Vagina (tissue), 2 donors: ENCODE data around the gene OSBPL8. TPM values are rescaled to one million over a fixed set of nuclear protein-coding genes. Genes with fewer than 3 reads are reported as not detected.

Source experiments
- DNase-seq, 2 donors: peaks; one replicate each; pipeline ENCODE4 v3.0.0-alpha.2; 2017; ENCODE audit errors: extremely low spot score in 2 of 2
- H3K27ac ChIP-seq: fragments of 200-600 bp; sonication (generic); one replicate; pipeline ENCODE4 v1.5.1; 2019
- H3K27me3 ChIP-seq: fragments of 200-600 bp; sonication (generic); one replicate; pipeline ENCODE4 v1.5.1; 2019
- H3K36me3 ChIP-seq, 2 donors: fragments of 200-600 bp; sonication (generic); one replicate each; pipeline ENCODE4 v1.5.1; 2017 to 2019
- H3K4me1 ChIP-seq: fragments of 200-600 bp; sonication (generic); one replicate; pipeline ENCODE4 v1.5.1; 2019
- H3K4me3 ChIP-seq, 2 donors: fragments of 200-600 bp; sonication (generic); 1 replicate in 1 of 2; 2 replicates in 1 of 2; pipeline ENCODE4 v1.5.1; 2016 to 2019
- H3K9me3 ChIP-seq: fragments of 200-600 bp; sonication (generic); one replicate; pipeline ENCODE4 v1.5.1; 2019
- POLR2A ChIP-seq, 2 donors: fragments of 450-650 bp; IDR thresholded peaks; one replicate each; pipeline ENCODE4 v1.6.1; 2017; ENCODE audit warnings: antibody characterized with exemption in 2 of 2, mild to moderate bottlenecking in 2 of 2, moderate library complexity in 2 of 2
- POLR2AphosphoS5 ChIP-seq, 2 donors: sonication (generic); formaldehyde crosslinking; IDR thresholded peaks; one replicate each; pipeline ENCODE4 v1.9.0; 2017; ENCODE audit warnings: antibody characterized with exemption in 2 of 2, mild to moderate bottlenecking in 2 of 2, low read depth in 1 of 2; ENCODE audit not compliant: insufficient read depth in 1 of 2
- intact Hi-C: fragments of 100-400 bp; cut with DNase I; formaldehyde crosslinking; loops from one replicate; pipeline ENCODE4 v1.15.1; 2023
- total RNA-seq: library from RNA; depleted of rRNA; stranded (reverse); fragments of >200 nt; gene quantifications from one replicate; pipeline ENCODE4 v1.2.3, GENCODE V29; 2016
- TF ChIP-seq, protein P1 (sequence below), 3 experiments: fragments of 450-650 bp in 2 of 3; fragments of 200-600 bp in 1 of 3; sonication (generic) in 1 of 3; IDR thresholded peaks; one replicate each; pipeline ENCODE4 v1.5.1; 2017 to 2019; ENCODE audit warnings: antibody characterized with exemption in 3 of 3, mild to moderate bottlenecking in 2 of 3, moderate library complexity in 2 of 3

OSBPL8 gene
- total RNA-seq, 1 donor from 2014 or later: 66.5 TPM

DNA sequence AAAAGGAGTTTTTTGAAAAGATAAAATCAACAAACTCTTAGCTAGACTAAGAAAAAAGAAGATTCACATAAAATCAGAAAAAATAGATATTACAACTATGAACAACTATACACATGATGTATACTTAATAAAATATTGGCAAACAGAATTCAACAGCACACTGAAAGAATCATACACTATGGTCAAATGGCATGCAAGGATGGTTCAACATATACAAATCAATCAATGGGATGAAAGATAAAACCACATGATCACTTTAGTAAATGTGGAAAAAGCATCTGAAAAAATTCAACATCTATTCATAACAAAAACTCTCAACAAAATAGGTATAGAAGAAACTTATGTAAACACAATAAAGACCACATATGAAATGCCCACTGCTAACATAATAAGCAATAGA lies 126.8 kb downstream of the OSBPL8 start:
- TF ChIP-seq POLR2AphosphoS5 (IDR thresholded peaks at IDR 0.05; ENCODE audit: insufficient read depth in 1 of 2, low read depth in 1 of 2) (no peak), POLR2A (IDR thresholded peaks at IDR 0.05) (no peak)
- TF ChIP-seq, protein P1, sequence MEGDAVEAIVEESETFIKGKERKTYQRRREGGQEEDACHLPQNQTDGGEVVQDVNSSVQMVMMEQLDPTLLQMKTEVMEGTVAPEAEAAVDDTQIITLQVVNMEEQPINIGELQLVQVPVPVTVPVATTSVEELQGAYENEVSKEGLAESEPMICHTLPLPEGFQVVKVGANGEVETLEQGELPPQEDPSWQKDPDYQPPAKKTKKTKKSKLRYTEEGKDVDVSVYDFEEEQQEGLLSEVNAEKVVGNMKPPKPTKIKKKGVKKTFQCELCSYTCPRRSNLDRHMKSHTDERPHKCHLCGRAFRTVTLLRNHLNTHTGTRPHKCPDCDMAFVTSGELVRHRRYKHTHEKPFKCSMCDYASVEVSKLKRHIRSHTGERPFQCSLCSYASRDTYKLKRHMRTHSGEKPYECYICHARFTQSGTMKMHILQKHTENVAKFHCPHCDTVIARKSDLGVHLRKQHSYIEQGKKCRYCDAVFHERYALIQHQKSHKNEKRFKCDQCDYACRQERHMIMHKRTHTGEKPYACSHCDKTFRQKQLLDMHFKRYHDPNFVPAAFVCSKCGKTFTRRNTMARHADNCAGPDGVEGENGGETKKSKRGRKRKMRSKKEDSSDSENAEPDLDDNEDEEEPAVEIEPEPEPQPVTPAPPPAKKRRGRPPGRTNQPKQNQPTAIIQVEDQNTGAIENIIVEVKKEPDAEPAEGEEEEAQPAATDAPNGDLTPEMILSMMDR (IDR thresholded peaks at IDR 0.05): no peak
- H3K27me3 ChIP-seq: no peaks in the 10 kb centered on the region
- no peaks in the 10 kb centered on the region for H3K9me3 ChIP-seq
- no peak for DNase-seq
- no peaks in the 10 kb centered on the region for H3K4me1 ChIP-seq
- intact Hi-C loops: no loop called here
- no peak overlapping the region for H3K27ac ChIP-seq
- no peak overlapping the region for H3K4me3 ChIP-seq
- no peaks in the 10 kb centered on the region for H3K36me3 ChIP-seq

DNA sequence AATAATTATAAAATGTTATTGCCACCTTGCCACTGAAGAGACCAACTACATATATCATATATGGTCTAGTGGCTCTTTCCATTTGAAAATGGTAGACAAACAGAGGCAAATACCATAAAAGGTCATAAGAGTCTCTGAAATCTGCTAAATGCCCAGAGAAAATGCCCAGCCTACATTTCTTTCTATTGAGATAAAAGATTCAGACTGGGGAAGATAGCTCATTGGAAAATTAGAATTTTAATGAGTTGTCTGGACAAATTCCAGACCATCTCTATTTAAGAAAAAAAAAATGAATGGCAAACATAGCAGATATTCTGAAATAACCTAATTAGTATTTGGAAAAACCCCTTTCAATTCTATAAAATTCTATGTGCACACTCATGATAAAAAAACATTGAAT lies 131.5 kb downstream of the OSBPL8 start:
- TF ChIP-seq POLR2A (IDR thresholded peaks at IDR 0.05) (no peak), POLR2AphosphoS5 (IDR thresholded peaks at IDR 0.05; ENCODE audit: insufficient read depth in 1 of 2, low read depth in 1 of 2) (no peak)
- no peaks in the 10 kb centered on the region for H3K36me3 ChIP-seq
- DNase-seq: no peak
- no peak overlapping the region for H3K4me3 ChIP-seq
- intact Hi-C loops: no loop called here
- no peaks in the 10 kb centered on the region for H3K4me1 ChIP-seq
- H3K9me3 ChIP-seq: peaks cover 7% of the 10 kb centered on the region
- H3K27me3 ChIP-seq: no peaks in the 10 kb centered on the region
- no peak overlapping the region for H3K27ac ChIP-seq

DNA sequence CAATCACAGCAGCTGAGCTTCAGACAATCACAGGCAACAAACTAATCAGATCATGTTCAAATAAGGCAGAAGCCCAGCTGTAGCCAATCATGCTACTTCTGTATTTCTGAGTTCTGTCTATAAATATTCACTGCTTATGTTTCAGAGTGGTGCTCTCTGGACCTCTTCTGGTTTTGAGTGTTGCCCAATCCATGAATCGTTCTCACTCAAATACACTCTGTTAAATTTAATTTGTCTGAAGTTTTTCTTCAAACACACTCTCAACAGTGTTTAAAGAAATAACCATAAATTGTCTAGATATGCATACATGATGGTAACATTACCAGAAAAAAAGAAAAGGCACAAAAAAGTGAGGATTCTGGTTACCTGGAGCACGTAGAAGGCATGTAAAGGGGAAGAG lies 133.4 kb downstream of the OSBPL8 start:
- H3K9me3 ChIP-seq: peaks cover 7% of the 10 kb centered on the region
- TF ChIP-seq POLR2A (IDR thresholded peaks at IDR 0.05) (no peak), POLR2AphosphoS5 (IDR thresholded peaks at IDR 0.05; ENCODE audit: insufficient read depth in 1 of 2, low read depth in 1 of 2) (no peak)
- TF ChIP-seq, protein P1 (IDR thresholded peaks at IDR 0.05): no peak
- H3K4me1 ChIP-seq: no peaks in the 10 kb centered on the region
- H3K36me3 ChIP-seq: no peaks in the 10 kb centered on the region
- DNase-seq: no peak
- no peaks in the 10 kb centered on the region for H3K27me3 ChIP-seq
- no peak overlapping the region for H3K27ac ChIP-seq
- intact Hi-C loops: no loop called here
- H3K4me3 ChIP-seq: no peak overlapping the region

DNA sequence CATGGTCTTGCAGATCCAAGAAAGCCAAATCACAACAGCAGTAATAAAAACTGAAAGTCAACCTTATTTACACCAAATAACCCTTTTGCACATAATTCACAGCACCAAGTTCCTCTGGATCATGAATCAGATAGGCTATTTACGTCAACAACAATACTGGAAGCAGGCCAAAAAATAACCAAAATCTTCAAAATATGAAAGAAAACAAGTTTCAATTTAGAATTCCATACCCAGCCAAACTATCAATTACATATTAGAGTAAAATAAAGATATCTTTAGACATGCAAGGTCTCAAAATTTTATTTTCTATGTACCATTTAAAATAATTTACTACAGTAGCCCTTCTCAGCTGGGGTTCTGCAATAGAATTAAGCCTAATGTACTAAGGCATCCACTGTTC lies 134.6 kb downstream of the OSBPL8 start:
- TF ChIP-seq, protein P1 (IDR thresholded peaks at IDR 0.05): no peak
- TF ChIP-seq POLR2AphosphoS5 (IDR thresholded peaks at IDR 0.05; ENCODE audit: insufficient read depth in 1 of 2, low read depth in 1 of 2) (no peak), POLR2A (IDR thresholded peaks at IDR 0.05) (no peak)
- Histone ChIP-seq H3K36me3 (no peaks in the 10 kb centered on the region), H3K27ac (no peak overlapping the region), H3K27me3 (no peaks in the 10 kb centered on the region), H3K4me3 (no peak overlapping the region), H3K4me1 (peaks cover 5% of the 10 kb centered on the region), H3K9me3 (peaks cover 7% of the 10 kb centered on the region)
- intact Hi-C loops: no loop called here
- no peak for DNase-seq

DNA sequence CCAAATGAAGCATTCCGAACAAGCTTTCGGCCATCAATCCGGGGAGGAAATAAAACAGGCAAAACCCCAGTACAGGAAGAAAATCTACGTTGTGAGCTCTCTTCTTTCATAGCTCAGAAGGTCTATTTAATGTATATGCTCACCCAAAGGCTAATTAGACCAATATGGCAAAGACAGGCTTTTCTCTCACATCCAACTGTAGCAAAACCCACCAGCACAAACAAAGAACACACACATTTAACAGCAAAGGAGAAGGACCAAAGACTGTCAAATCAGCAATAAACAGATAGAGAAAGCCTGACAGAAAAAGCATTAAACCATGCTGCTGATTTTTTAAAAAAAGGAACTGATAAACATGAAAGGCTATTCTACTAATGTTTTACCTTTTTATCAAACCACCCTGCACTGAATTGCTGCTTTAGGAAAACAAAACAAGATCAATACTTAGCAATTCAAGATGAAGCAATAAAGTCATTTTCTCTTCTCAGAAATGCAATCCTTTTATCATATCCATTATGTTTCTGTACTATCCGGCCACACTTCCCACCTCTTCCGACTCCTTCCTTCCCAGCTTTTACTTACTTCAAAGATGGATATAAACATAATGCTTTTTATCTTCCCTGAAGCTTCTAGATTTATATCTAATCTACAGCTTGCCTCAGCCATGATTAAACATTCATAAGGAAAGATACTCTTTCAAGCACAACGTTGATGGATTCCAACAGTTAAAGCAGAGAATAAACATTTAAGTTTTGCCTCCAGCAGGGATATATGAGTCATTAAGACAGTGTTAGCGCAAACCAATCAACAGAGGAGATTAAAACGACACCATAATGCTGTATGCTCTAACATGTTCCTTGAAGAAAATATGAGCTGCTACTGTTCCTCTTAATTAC lies 136.8 kb downstream of the OSBPL8 start:
- Histone ChIP-seq H3K9me3 (peaks cover 7% of the 10 kb centered on the region), H3K36me3 (no peaks in the 10 kb centered on the region), H3K4me1 (peaks cover 5% of the 10 kb centered on the region), H3K4me3 (no peak overlapping the region), H3K27me3 (no peaks in the 10 kb centered on the region), H3K27ac (no peak overlapping the region)
- intact Hi-C loops: no loop called here
- TF ChIP-seq POLR2AphosphoS5 (IDR thresholded peaks at IDR 0.05; ENCODE audit: insufficient read depth in 1 of 2, low read depth in 1 of 2) (no peak), POLR2A (IDR thresholded peaks at IDR 0.05) (no peak)
- TF ChIP-seq, protein P1 (IDR thresholded peaks at IDR 0.05): no peak
- DNase-seq: no peak
